ENCODE data around the gene DOCK11. TPM values are rescaled to one million over a fixed set of nuclear protein-coding genes. Genes with fewer than 3 reads are reported as not detected.

Gene DOCK11
- total RNA-seq, 1 experiment from 2014 or later = 3.0 TPM

- POLR2A ChIA-PET (ENCODE audit: unreplicated experiment) = no interaction called here
- H3F3A ChIP-seq (ENCODE audit: low read length, unreplicated experiment) = no peaks in the 10 kb centered on the region
- no peak overlapping the region for H3K9ac ChIP-seq (ENCODE audit: low read length)
- CTCF ChIA-PET = no interaction called here
- no TSS peak for BruUV-seq (replicated peaks)
- no peak overlapping the region for H3K4me3 ChIP-seq (ENCODE audit: low read length)
- TF ChIP-seq EZH2phosphoT487 (IDR thresholded peaks at IDR 0.05; ENCODE audit: borderline replicate concordance, low read length) (no peak), EZH2 (IDR thresholded peaks at IDR 0.05; ENCODE audit: low read length, unreplicated experiment) (no peak), CTCF (conservative IDR thresholded peaks at IDR 0.05; ENCODE audit: low read depth, low read length) (no peak)
- H3K4me2 ChIP-seq (ENCODE audit: low read length) = no peak overlapping the region
- ATAC-seq (no peak), DNase-seq (no peak)
- intact Hi-C loops (cut with micrococcal nuclease) = no loop called here
- no peaks in the 10 kb centered on the region for H3K36me3 ChIP-seq (ENCODE audit: low read depth, low read length)
- H3K79me2 ChIP-seq (ENCODE audit: low read length) = no peaks in the 10 kb centered on the region
- no peak overlapping the region for H2AFZ ChIP-seq (ENCODE audit: low read length)
- H3K27ac ChIP-seq (ENCODE audit: low read length) = no peak overlapping the region
- H3K9me3 ChIP-seq (ENCODE audit: low read length) = no peaks in the 10 kb centered on the region
- H3K27me3 ChIP-seq (ENCODE audit: low read length) = no peaks in the 10 kb centered on the region
- H4K20me1 ChIP-seq (ENCODE audit: low read length) = no peaks in the 10 kb centered on the region
- H3K9me2 ChIP-seq (replicated peaks; ENCODE audit: low read length) = no peaks in the 10 kb centered on the region
- H3K4me1 ChIP-seq (ENCODE audit: insufficient read depth, low read length) = no peaks in the 10 kb centered on the region
Measured at GRCh38 chrX:118455013-118455412, 40.6 kb upstream of the DOCK11 start.

GRCh38 chrX:118459494-118459893 is 36.1 kb upstream of the DOCK11 start:
- CTCF ChIA-PET = interaction anchor here (0.6 to 2.0 kb wide), 5 partner anchors 14 to 143 kb away, joined by 3 to 30 read pairs (median 3); no protein-coding TSS in a partner anchor
- Histone ChIP-seq H3K36me3 (ENCODE audit: low read depth, low read length) (no peaks in the 10 kb centered on the region), H3K4me2 (ENCODE audit: low read length) (no peak overlapping the region), H3K9ac (ENCODE audit: low read length) (no peak overlapping the region), H2AFZ (ENCODE audit: low read length) (no peak overlapping the region), H4K20me1 (ENCODE audit: low read length) (no peaks in the 10 kb centered on the region), H3K9me2 (replicated peaks; ENCODE audit: low read length) (no peaks in the 10 kb centered on the region), H3K9me3 (ENCODE audit: low read length) (no peaks in the 10 kb centered on the region), H3K79me2 (ENCODE audit: low read length) (no peaks in the 10 kb centered on the region), H3K4me1 (ENCODE audit: insufficient read depth, low read length) (no peaks in the 10 kb centered on the region), H3K27me3 (ENCODE audit: low read length) (no peaks in the 10 kb centered on the region), H3K27ac (ENCODE audit: low read length) (no peak overlapping the region), H3K4me3 (ENCODE audit: low read length) (no peak overlapping the region), H3F3A (ENCODE audit: low read length, unreplicated experiment) (no peaks in the 10 kb centered on the region)
- DNase-seq (peak; percentile 52), ATAC-seq (peak; percentile 81)
- TF ChIP-seq EZH2 (IDR thresholded peaks at IDR 0.05; ENCODE audit: low read length, unreplicated experiment) = no peak
- no peak for TF ChIP-seq EZH2phosphoT487 (IDR thresholded peaks at IDR 0.05; ENCODE audit: borderline replicate concordance, low read length)
- peak; percentile 73 for TF ChIP-seq CTCF (conservative IDR thresholded peaks at IDR 0.05; ENCODE audit: low read depth, low read length)
- POLR2A ChIA-PET (ENCODE audit: unreplicated experiment) = no interaction called here
- no TSS peak for BruUV-seq (replicated peaks)
- intact Hi-C loops (cut with micrococcal nuclease) = loop anchor here (1.0 kb wide), 1 partner anchor 142 kb away; no protein-coding TSS in a partner anchor

DNA sequence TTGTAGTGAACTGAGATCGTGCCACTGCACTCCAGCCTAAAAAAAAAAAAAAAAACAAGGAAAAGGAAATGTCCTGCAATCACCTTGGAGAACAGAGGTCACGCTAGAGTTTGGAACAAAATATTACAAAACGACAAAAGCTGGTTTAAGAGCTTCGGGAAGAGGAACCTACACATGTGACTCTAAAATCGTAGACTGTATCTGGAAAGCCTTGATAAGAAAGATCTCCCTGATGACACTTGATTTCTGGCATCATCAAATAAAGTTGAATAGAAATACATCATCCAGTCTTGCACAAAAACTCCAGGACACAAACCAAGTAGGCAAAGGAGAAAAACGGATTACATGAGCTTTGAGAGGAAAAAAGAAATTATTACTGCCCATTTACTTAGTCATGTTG is 31.1 kb upstream of the DOCK11 start:
- Histone ChIP-seq H3K79me2 (ENCODE audit: low read length) (no peaks in the 10 kb centered on the region), H2AFZ (ENCODE audit: low read length) (no peak overlapping the region), H3K4me2 (ENCODE audit: low read length) (no peak overlapping the region), H3K9ac (ENCODE audit: low read length) (no peak overlapping the region), H4K20me1 (ENCODE audit: low read length) (no peaks in the 10 kb centered on the region), H3K9me2 (replicated peaks; ENCODE audit: low read length) (no peaks in the 10 kb centered on the region), H3K4me1 (ENCODE audit: insufficient read depth, low read length) (no peaks in the 10 kb centered on the region), H3K9me3 (ENCODE audit: low read length) (no peaks in the 10 kb centered on the region), H3K36me3 (ENCODE audit: low read depth, low read length) (no peaks in the 10 kb centered on the region), H3K27me3 (ENCODE audit: low read length) (no peaks in the 10 kb centered on the region), H3K27ac (ENCODE audit: low read length) (no peak overlapping the region), H3F3A (ENCODE audit: low read length, unreplicated experiment) (no peaks in the 10 kb centered on the region), H3K4me3 (ENCODE audit: low read length) (no peak overlapping the region)
- BruUV-seq (replicated peaks) = no TSS peak
- intact Hi-C loops (cut with micrococcal nuclease) = no loop called here
- ChIA-PET POLR2A (ENCODE audit: unreplicated experiment) (no interaction called here), CTCF (no interaction called here)
- TF ChIP-seq EZH2 (IDR thresholded peaks at IDR 0.05; ENCODE audit: low read length, unreplicated experiment) (no peak), CTCF (conservative IDR thresholded peaks at IDR 0.05; ENCODE audit: low read depth, low read length) (no peak), EZH2phosphoT487 (IDR thresholded peaks at IDR 0.05; ENCODE audit: borderline replicate concordance, low read length) (no peak)
- ATAC-seq = no peak
- no peak for DNase-seq
